Lower lobe of right lung (tissue), 2 donors: ENCODE data around the gene DHX9. TPM values are rescaled to one million over a fixed set of nuclear protein-coding genes. Genes with fewer than 3 reads are reported as not detected.
A peak's percentile ranks its signal among the peaks of the same experiment; 100 is the strongest.
"Not testable (repeated sequence)": the region's sequence is repeated elsewhere in the genome, so short reads cannot be mapped to it uniquely, and the experiment has no call there.

Experiments used
- ATAC-seq, 2 donors: fragments of 200-7000 bp; cut with Tn5 transposase; one replicate each; pipeline ENCODE4 v1.9.1; 2020 to 2022; ENCODE audit warnings: mild to moderate bottlenecking in 2 of 2, moderate library complexity in 2 of 2
- DNase-seq: peaks from one replicate; pipeline ENCODE4 v3.0.0-alpha.2; 2020
- H3K27ac ChIP-seq: fragments of 200-600 bp; one replicate; pipeline ENCODE4 v1.8.0; 2022
- H3K27me3 ChIP-seq: fragments of 200-600 bp; one replicate; pipeline ENCODE4 v1.8.0; 2022; ENCODE audit warnings: low read depth
- H3K36me3 ChIP-seq: fragments of 200-600 bp; one replicate; pipeline ENCODE4 v1.8.0; 2022; ENCODE audit warnings: mild to moderate bottlenecking
- H3K4me1 ChIP-seq: fragments of 200-600 bp; one replicate; pipeline ENCODE4 v1.8.0; 2022
- H3K4me3 ChIP-seq: fragments of 200-600 bp; one replicate; pipeline ENCODE4 v1.8.0; 2022; ENCODE audit warnings: mild to moderate bottlenecking
- H3K9me3 ChIP-seq: fragments of 200-600 bp; one replicate; pipeline ENCODE4 v1.8.0; 2022
- CTCF ChIP-seq: fragments of 200-600 bp; IDR thresholded peaks from one replicate; pipeline ENCODE4 v1.8.0; 2022; ENCODE audit warnings: antibody characterized with exemption, mild to moderate bottlenecking
- intact Hi-C: fragments of 100-400 bp; cut with DNase I; formaldehyde crosslinking; loops from one replicate; pipeline ENCODE4 v1.11.0; 2022
- total RNA-seq: library from RNA; stranded (reverse); fragmentation: NEBNext Ultra II Directional; extraction: Animal tissue kit (Norgen Biotek cat#: 25700); gene quantifications from one replicate; pipeline ENCODE4 v1.2.1, GENCODE V29; 2021
- donor health status: DM: no; HTN: yes; CAD: no; lungs with severe emphysema.

The DHX9 gene
- total RNA-seq, 1 donor from 2014 or later: 121 TPM

DNA sequence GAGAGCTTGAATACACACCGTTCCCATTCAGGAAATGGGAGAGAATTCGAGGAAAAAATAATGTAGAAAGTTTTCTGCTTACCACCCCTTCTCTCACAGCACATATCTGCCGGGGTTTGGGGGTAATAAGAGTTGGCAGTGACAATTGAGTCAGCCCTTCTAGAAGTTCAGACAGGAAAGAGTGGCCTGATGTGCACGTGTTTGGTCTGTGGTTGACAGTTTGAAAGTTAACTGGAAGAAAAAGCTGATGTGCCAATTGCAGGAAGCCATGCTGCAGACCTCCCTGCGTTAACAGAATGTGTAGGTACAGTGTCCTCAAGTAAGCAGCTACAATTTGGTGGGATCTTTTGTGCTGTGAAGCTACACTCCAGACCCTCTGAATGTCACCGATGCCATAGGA is 50.9 kb downstream of the DHX9 start:
- peak; percentile 18 to 32 for ATAC-seq
- H3K9me3 ChIP-seq: no peaks in the 10 kb centered on the region
- H3K27ac ChIP-seq: no peak overlapping the region
- no peak for TF ChIP-seq CTCF
- intact Hi-C loops: no loop called here
- peaks cover 44% of the 10 kb centered on the region for H3K36me3 ChIP-seq
- H3K27me3 ChIP-seq: no peaks in the 10 kb centered on the region
- no peaks in the 10 kb centered on the region for H3K4me1 ChIP-seq
- no peak overlapping the region for H3K4me3 ChIP-seq
- no peak for DNase-seq

DNA sequence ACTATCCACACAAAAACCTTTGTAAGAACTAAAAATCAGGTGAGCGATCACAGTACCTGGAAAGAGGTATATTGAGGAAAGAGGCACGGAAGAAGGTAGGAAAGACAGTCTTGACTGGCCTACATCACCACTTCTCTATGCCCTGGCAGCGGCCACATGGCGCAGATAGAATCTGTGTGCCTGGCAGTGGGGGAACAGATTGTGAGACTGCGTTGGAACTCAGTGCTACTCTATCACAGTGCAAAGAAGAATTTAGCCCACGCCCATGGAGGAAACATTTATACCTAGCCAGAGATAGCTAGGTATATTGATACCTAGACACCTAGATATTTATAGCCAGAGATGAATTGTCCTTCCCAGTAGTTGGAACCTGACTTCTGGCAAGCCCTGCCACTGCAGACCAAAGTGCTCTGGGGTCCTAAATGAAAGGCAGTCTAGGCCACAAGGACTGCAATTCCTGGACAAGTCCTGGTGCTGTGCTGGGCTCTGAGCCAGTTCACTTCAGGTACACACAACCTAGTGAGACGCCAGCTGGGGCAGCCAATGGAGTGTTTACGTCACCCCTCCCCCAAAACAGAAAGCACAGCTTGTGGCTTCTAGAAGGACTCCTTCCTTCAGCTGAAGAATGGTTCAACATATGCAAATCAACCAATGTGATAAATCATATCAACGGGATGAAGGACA is 51.9 kb downstream of the DHX9 start:
- H3K4me3 ChIP-seq: no peak overlapping the region
- TF ChIP-seq CTCF: no peak
- no peak overlapping the region for H3K27ac ChIP-seq
- DNase-seq (peak; percentile 51), ATAC-seq (peak; percentile 37 to 43)
- peaks cover 33% of the 10 kb centered on the region for H3K36me3 ChIP-seq
- H3K9me3 ChIP-seq: no peaks in the 10 kb centered on the region
- no peaks in the 10 kb centered on the region for H3K27me3 ChIP-seq
- intact Hi-C loops: no loop called here
- H3K4me1 ChIP-seq: no peaks in the 10 kb centered on the region

DNA sequence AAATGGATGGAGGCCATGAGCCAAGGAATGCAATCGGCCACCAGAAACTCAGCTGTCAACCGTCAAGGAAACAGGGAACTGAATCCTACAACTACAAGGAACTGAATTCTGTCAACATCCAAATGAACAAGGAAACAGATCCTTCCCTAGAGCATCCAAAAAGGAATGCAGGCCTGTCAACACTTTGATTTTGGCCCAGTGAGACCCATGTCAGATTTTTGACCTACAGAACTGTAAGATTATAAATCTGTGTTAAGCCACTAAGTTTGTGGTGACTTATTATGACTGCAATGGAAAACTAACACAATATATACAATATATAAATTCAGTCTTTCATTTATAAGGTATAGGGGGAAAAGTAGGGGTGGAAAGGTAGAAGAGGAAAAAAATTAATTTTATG is 58.5 kb downstream of the DHX9 start:
- no peak overlapping the region for H3K27ac ChIP-seq
- no peaks in the 10 kb centered on the region for H3K9me3 ChIP-seq
- no peaks in the 10 kb centered on the region for H3K36me3 ChIP-seq
- DNase-seq (no peak), ATAC-seq (no peak)
- no peaks in the 10 kb centered on the region for H3K4me1 ChIP-seq
- no peak overlapping the region for H3K4me3 ChIP-seq
- TF ChIP-seq CTCF: no peak
- H3K27me3 ChIP-seq: no peaks in the 10 kb centered on the region
- intact Hi-C loops: no loop called here

DNA sequence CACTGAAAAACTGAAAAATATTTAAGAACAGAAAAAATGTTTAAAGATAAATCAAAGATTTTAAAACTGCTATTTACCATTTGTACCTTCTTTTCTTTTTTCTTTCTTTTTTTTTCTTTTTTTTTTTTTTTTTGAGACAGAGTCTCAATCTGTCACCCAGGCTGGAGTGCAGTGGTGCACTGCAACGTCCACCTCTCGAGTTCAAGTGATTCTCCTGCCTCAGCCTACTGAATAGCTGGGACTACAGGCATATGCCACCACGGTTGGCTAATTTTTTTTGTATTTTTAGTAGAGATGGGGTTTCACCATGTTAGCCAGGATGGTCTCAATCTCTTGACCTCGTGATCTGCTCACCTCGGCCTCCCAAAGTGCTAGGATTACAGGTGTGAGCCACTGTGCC is 62.8 kb downstream of the DHX9 start:
- H3K4me1 ChIP-seq, ATAC-seq, DNase-seq, H3K27ac ChIP-seq, H3K9me3 ChIP-seq, intact Hi-C loops, H3K36me3 ChIP-seq, H3K4me3 ChIP-seq, H3K27me3 ChIP-seq: not testable (repeated sequence)

DNA sequence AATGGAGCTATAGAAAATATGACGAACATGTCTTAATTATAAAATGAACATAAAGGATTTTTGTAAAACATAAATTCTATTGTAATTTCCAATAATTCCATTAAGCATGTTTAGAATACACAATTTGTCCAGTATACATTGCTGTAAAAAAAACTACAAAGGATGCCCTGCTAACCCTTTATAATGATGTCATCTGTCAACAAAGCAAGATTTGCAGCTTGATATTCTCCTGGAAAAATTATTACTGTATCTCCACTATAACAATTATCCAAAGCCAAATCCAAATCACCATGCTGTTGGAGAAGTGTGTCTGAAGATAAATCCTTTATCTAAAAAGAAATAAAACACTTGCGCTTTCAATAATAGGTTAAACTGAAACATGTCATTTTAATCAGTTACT is 66.2 kb downstream of the DHX9 start:
- Histone ChIP-seq H3K4me1 (no peaks in the 10 kb centered on the region), H3K36me3 (no peaks in the 10 kb centered on the region), H3K27ac (no peak overlapping the region), H3K9me3 (no peaks in the 10 kb centered on the region), H3K4me3 (no peak overlapping the region), H3K27me3 (no peaks in the 10 kb centered on the region)
- intact Hi-C loops: no loop called here
- DNase-seq (no peak), ATAC-seq (no peak)
- no peak for TF ChIP-seq CTCF

- Histone ChIP-seq H3K4me3 (no peak overlapping the region), H3K27ac (no peak overlapping the region), H3K9me3 (no peaks in the 10 kb centered on the region), H3K27me3 (no peaks in the 10 kb centered on the region), H3K36me3 (no peaks in the 10 kb centered on the region), H3K4me1 (no peaks in the 10 kb centered on the region)
- intact Hi-C loops: no loop called here
- no peak for ATAC-seq
- no peak for TF ChIP-seq CTCF
- DNase-seq: no peak
Measured at GRCh38 chr1:182909578-182909977, 70.4 kb downstream of the DHX9 start.
